ENCODE results near the gene IRF8.

- TF ChIP-seq CTCF (IDR thresholded peaks at IDR 0.05) (no peak), POLR2AphosphoS5 (IDR thresholded peaks at IDR 0.05) (no peak)
Measured at GRCh38 chr16:85899444-85899843, 482 bp downstream of the IRF8 start.
